ENCODE results near the gene TRO. TPM values are rescaled to one million over a fixed set of nuclear protein-coding genes. Genes with fewer than 3 reads are reported as not detected.
A peak's percentile ranks its signal among the peaks of the same experiment; 100 is the strongest.

Gene TRO, protein sequence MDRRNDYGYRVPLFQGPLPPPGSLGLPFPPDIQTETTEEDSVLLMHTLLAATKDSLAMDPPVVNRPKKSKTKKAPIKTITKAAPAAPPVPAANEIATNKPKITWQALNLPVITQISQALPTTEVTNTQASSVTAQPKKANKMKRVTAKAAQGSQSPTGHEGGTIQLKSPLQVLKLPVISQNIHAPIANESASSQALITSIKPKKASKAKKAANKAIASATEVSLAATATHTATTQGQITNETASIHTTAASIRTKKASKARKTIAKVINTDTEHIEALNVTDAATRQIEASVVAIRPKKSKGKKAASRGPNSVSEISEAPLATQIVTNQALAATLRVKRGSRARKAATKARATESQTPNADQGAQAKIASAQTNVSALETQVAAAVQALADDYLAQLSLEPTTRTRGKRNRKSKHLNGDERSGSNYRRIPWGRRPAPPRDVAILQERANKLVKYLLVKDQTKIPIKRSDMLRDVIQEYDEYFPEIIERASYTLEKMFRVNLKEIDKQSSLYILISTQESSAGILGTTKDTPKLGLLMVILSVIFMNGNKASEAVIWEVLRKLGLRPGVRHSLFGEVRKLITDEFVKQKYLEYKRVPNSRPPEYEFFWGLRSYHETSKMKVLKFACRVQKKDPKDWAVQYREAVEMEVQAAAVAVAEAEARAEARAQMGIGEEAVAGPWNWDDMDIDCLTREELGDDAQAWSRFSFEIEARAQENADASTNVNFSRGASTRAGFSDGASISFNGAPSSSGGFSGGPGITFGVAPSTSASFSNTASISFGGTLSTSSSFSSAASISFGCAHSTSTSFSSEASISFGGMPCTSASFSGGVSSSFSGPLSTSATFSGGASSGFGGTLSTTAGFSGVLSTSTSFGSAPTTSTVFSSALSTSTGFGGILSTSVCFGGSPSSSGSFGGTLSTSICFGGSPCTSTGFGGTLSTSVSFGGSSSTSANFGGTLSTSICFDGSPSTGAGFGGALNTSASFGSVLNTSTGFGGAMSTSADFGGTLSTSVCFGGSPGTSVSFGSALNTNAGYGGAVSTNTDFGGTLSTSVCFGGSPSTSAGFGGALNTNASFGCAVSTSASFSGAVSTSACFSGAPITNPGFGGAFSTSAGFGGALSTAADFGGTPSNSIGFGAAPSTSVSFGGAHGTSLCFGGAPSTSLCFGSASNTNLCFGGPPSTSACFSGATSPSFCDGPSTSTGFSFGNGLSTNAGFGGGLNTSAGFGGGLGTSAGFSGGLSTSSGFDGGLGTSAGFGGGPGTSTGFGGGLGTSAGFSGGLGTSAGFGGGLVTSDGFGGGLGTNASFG (N-terminal part only)
- 1 to 10 TPM; 2.9 to 4.3 (median 4.2) TPM for total RNA-seq
- total RNA-seq (2013) = 1.5 TPM

DNA sequence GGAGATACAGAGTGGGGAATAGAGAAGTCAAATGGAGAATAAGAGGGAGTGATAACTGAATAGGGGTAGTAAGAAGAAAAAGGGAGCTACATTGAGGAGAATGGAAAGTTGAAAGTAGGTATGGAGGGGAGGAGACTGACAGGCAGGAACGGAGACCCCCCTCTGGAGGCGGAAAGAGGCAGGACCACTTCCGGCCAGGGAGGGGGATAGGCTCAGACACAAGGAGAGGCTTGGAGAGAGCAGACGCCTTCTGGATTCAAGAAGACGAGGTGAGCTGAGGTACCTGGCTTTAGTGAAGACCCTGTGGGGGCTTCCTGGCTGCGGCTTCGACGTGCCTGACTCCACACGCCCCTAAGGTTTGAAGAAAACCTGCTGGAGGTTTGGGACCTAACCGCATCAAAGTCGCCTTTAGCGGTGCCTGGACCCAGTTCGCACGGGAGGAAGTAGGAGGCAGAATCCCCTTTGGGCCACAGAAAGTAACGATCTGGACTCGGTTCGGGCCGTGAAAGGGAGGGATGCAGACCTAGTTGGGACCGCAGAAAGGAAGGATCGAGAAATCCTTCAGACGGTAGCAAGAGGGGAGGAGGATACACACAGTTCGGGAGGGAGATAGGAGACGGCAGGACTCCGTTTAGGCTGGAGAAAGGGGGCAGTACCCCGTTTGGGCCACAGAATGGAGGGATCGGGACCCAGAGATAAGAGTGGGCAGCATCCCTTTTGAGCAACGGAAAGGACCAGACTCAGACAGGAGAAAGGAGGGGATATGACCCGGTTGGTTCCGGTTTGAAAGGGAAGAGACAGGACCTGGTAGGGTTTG is at the start of gene TRO:
TRO (plus strand) TSS at position 215 of the 817 bp plus-strand sequence. CDS start 1,423 bp downstream, outside the sequence.
- Histone ChIP-seq H3K4me3 (ENCODE audit: low read length) (peak within 1 kb of the TSS; percentile 48), H3K36me3 (ENCODE audit: control insufficient read depth, insufficient read depth, low read length) (no peaks in the 10 kb centered on the region), H3K27ac (ENCODE audit: low read length) (no peak within 1 kb of the TSS), H3K9me3 (ENCODE audit: control insufficient read depth, insufficient read depth, low read length) (no peaks in the 10 kb centered on the region), H3K4me1 (ENCODE audit: control insufficient read depth, insufficient read depth, low read length) (peaks cover 17% of the 10 kb centered on the region), H3K27me3 (ENCODE audit: control insufficient read depth, insufficient read depth, low read length) (no peaks in the 10 kb centered on the region)
- WGBS (ENCODE audit: insufficient coverage) = under 1% methylated on average over 29 of the region's 29 CpGs
- intact Hi-C loops (cut with micrococcal nuclease) = no loop called here
- Mint-ChIP-seq H3K36me3 (no peaks in the 10 kb centered on the region), H3K27me3 (ENCODE audit: low read depth in 2 of 2) (no peaks in the 10 kb centered on the region), H3K9me3 (no peaks in the 10 kb centered on the region), H3K27ac (peak within 1 kb of the TSS in 1 of 2 donors; percentile 19), H3K4me1 (peaks cover 14 to 24% of the 10 kb centered on the region in 2 donors), H3K4me3 (peak within 1 kb of the TSS; percentile 96)
- TF ChIP-seq, protein P1, sequence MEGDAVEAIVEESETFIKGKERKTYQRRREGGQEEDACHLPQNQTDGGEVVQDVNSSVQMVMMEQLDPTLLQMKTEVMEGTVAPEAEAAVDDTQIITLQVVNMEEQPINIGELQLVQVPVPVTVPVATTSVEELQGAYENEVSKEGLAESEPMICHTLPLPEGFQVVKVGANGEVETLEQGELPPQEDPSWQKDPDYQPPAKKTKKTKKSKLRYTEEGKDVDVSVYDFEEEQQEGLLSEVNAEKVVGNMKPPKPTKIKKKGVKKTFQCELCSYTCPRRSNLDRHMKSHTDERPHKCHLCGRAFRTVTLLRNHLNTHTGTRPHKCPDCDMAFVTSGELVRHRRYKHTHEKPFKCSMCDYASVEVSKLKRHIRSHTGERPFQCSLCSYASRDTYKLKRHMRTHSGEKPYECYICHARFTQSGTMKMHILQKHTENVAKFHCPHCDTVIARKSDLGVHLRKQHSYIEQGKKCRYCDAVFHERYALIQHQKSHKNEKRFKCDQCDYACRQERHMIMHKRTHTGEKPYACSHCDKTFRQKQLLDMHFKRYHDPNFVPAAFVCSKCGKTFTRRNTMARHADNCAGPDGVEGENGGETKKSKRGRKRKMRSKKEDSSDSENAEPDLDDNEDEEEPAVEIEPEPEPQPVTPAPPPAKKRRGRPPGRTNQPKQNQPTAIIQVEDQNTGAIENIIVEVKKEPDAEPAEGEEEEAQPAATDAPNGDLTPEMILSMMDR (IDR thresholded peaks at IDR 0.05) = no peak
- ATAC-seq (peak in 2 of 3 donors; percentile 11 to 24), DNase-seq (peak in 1 of 2 donors; percentile 29)

DNA sequence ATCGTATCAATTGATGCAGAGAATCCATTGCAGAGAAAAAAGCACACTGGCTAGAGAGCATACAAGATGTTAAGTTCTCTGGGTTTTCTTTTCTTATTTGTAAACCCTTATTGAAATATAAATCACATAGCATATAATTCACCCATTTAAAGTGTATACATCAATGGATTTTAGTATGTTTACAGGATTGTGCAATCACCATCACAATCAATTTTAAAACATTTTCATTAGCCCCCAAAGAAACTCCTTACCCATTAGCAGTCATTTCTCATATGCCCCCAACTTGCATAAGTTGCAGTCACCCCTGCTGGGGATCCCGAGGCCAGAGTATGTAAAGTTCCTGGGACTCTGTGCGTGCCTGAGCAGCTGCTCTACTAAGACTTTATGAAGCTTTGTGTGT is 34.9 kb upstream of the TRO start:
- no peak overlapping the region for H3K27ac ChIP-seq (ENCODE audit: low read length)
- no peaks in the 10 kb centered on the region for H3K36me3 ChIP-seq (ENCODE audit: control insufficient read depth, insufficient read depth, low read length)
- H3K4me3 Mint-ChIP-seq = no peak overlapping the region
- DNase-seq (no peak), ATAC-seq (no peak)
- TF ChIP-seq, protein P1 (IDR thresholded peaks at IDR 0.05) = no peak
- H3K9me3 ChIP-seq (ENCODE audit: control insufficient read depth, insufficient read depth, low read length) = no peaks in the 10 kb centered on the region
- 76% methylated on average over 2 of the region's 3 CpGs for WGBS (ENCODE audit: insufficient coverage)
- no peaks in the 10 kb centered on the region for H3K36me3 Mint-ChIP-seq
- H3K4me1 ChIP-seq (ENCODE audit: control insufficient read depth, insufficient read depth, low read length) = no peaks in the 10 kb centered on the region
- no peaks in the 10 kb centered on the region for H3K9me3 Mint-ChIP-seq
- no peaks in the 10 kb centered on the region for H3K4me1 Mint-ChIP-seq
- H3K27me3 Mint-ChIP-seq (ENCODE audit: low read depth in 2 of 2) = peaks cover 22 to 49% of the 10 kb centered on the region in 2 donors
- intact Hi-C loops (cut with micrococcal nuclease) = no loop called here
- H3K27ac Mint-ChIP-seq = no peak overlapping the region
- H3K4me3 ChIP-seq (ENCODE audit: low read length) = no peak overlapping the region
- no peaks in the 10 kb centered on the region for H3K27me3 ChIP-seq (ENCODE audit: control insufficient read depth, insufficient read depth, low read length)

DNA sequence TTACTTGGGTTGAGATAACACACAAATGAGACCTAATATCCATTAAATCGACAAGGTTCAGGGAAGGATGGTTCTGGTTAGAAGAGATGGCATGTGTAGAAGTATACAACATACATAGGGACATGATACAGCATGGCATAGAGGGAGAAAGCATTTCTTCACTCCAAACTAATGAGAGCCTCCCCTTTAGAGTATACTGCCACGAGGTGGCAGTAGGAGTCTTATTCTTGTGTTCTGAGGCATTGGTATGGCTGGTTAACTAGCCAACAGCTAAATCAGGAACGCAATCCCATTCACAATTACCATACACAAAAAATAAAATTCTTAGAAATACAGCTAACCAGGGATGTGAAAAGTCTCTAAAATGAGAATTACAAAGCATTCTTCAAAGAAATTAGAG is 29.1 kb upstream of the TRO start:
- H3K4me1 ChIP-seq (ENCODE audit: control insufficient read depth, insufficient read depth, low read length) = no peaks in the 10 kb centered on the region
- Mint-ChIP-seq H3K9me3 (no peaks in the 10 kb centered on the region), H3K4me3 (no peak overlapping the region), H3K27ac (no peak overlapping the region), H3K27me3 (ENCODE audit: low read depth in 2 of 2) (peaks cover 23 to 52% of the 10 kb centered on the region in 2 donors), H3K36me3 (no peaks in the 10 kb centered on the region), H3K4me1 (no peaks in the 10 kb centered on the region)
- TF ChIP-seq, protein P1 (IDR thresholded peaks at IDR 0.05) = peak; percentile 49
- WGBS (ENCODE audit: insufficient coverage) = no CpG with 5 or more reads among the region's 3 CpGs
- H3K27ac ChIP-seq (ENCODE audit: low read length) = no peak overlapping the region
- intact Hi-C loops (cut with micrococcal nuclease) = loop anchor here (1.0 kb wide), 1 partner anchor 165 kb away; no protein-coding TSS in a partner anchor
- peak in 1 of 2 donors; percentile 69 for DNase-seq
- H3K27me3 ChIP-seq (ENCODE audit: control insufficient read depth, insufficient read depth, low read length) = no peaks in the 10 kb centered on the region
- no peak overlapping the region for H3K4me3 ChIP-seq (ENCODE audit: low read length)
- H3K36me3 ChIP-seq (ENCODE audit: control insufficient read depth, insufficient read depth, low read length) = no peaks in the 10 kb centered on the region
- ATAC-seq = peak in 2 of 3 donors; percentile 44 to 66
- no peaks in the 10 kb centered on the region for H3K9me3 ChIP-seq (ENCODE audit: control insufficient read depth, insufficient read depth, low read length)

All from natural killer cell (primary cell).